A673 (cell line): Measurements from ENCODE around the gene POLR3G. TPM values are rescaled to one million over a fixed set of nuclear protein-coding genes. Genes with fewer than 3 reads are reported as not detected.

Source experiments
- BruUV-seq: library from RNA; stranded (reverse); fragments of 400-500 nt; replicated peaks from 2 replicates; lab custom pipeline; 2021; lab: Mats Ljungman, UMichigan
- CTCF ChIA-PET: fragments of 300-600 bp; sonication (Branson Sonifier 250); formaldehyde crosslinking; loops from one replicate; lab custom pipeline; 2022; ENCODE audit warnings: antibody characterized with exemption; lab: Charles Lee
- POLR2A ChIA-PET: fragments of 300-600 bp; sonication (Branson Sonifier 250); formaldehyde crosslinking; loops from one replicate; lab custom pipeline; 2022; ENCODE audit warnings: antibody characterized with exemption; ENCODE audit not compliant: low non-redundant PET; lab: Charles Lee
- DNase-seq: peaks from one replicate; pipeline ENCODE4 v3.0.0-alpha.2; 2015; ENCODE audit warnings: low spot score
- H3K27ac ChIP-seq: fragments of 200-600 bp; sonication (generic); 2 replicates; pipeline ENCODE4 v1.5.1; 2016; ENCODE audit warnings: mixed run types, low read depth, mild to moderate bottlenecking, mixed read lengths, antibody characterized with exemption, low read length; ENCODE audit not compliant: poor library complexity, severe bottlenecking
- H3K27me3 ChIP-seq: fragments of 200-600 bp; sonication (generic); replicated peaks from 2 replicates; pipeline ENCODE4 v1.6.1; 2017; ENCODE audit warnings: mixed run types, low read depth, mild to moderate bottlenecking, mixed read lengths, antibody characterized with exemption, low read length; ENCODE audit not compliant: insufficient read depth, poor library complexity
- H3K36me3 ChIP-seq: fragments of 200-600 bp; sonication (generic); 2 replicates; pipeline ENCODE4 v1.6.1; 2016; ENCODE audit warnings: mixed run types, mild to moderate bottlenecking, mixed read lengths, antibody characterized with exemption, low read length; ENCODE audit not compliant: insufficient read depth, poor library complexity, severe bottlenecking
- H3K4me1 ChIP-seq: fragments of 200-600 bp; sonication (generic); 2 replicates; pipeline ENCODE4 v1.6.1; 2017; ENCODE audit warnings: mixed run types, mild to moderate bottlenecking, mixed read lengths, antibody characterized with exemption, low read length; ENCODE audit not compliant: insufficient read depth, poor library complexity, severe bottlenecking
- H3K4me3 ChIP-seq: fragments of 200-600 bp; sonication (generic); 2 replicates; pipeline ENCODE4 v1.5.1; 2016; ENCODE audit warnings: low read depth, mixed run types, mild to moderate bottlenecking, mixed read lengths, low read length; ENCODE audit not compliant: poor library complexity, severe bottlenecking
- H3K9me3 ChIP-seq: fragments of 200-600 bp; sonication (generic); 2 replicates; pipeline ENCODE4 v1.6.1; 2016; ENCODE audit warnings: mixed run types, low read depth, mild to moderate bottlenecking, mixed read lengths, antibody characterized with exemption, low read length; ENCODE audit not compliant: poor library complexity, severe bottlenecking
- EZH2 ChIP-seq: fragments of 200-600 bp; sonication (generic); IDR thresholded peaks from 2 replicates; pipeline ENCODE4 v1.6.1; 2017; ENCODE audit warnings: borderline replicate concordance, low read depth, mild to moderate bottlenecking, mixed read lengths, antibody characterized with exemption, low read length; ENCODE audit not compliant: poor library complexity, severe bottlenecking
- intact Hi-C: fragments of 100-400 bp; cut with micrococcal nuclease; formaldehyde crosslinking; loops from one replicate; pipeline ENCODE4 v1.10.0; 2022; ENCODE audit not compliant: unreplicated experiment
- total RNA-seq: library from RNA; stranded (reverse); gene quantifications from 2 replicates; pipeline ENCODE4 v1.2.3, GENCODE V29; 2021
- TF ChIP-seq, protein P1 (sequence below): fragments of 300-800, 200-600 bp; sonication (generic); conservative IDR thresholded peaks from 2 replicates; pipeline ENCODE4 v1.5.1; 2017; ENCODE audit warnings: low read depth, mild to moderate bottlenecking, antibody characterized with exemption, low read length, moderate library complexity, mixed read lengths

The POLR3G gene
- total RNA-seq, 1 experiment from 2014 or later, result 10.6 TPM

DNA sequence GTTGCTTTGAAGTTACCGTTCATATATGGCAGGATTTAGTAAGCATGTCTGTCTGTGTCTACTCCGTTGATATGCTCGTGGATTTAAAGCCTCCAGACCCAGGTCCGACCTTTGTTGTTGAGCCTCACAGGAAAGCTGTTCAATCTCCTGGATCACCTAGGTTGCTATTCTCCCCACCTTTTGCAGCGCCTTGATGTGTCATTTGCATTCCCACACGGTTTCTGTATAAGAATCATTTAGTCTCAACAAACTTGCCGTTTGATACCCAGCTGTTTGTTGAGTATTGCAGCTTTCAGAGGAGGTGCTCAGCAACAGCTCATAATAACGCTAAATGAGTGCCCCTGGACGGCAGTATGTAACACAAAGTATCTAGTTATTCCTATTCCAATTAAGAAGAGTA is 82.7 kb downstream of the POLR3G start:
- H3K27me3 ChIP-seq, result peaks cover 32% of the 10 kb centered on the region
- no peaks in the 10 kb centered on the region for H3K4me1 ChIP-seq
- intact Hi-C loops, result no loop called here
- ChIA-PET POLR2A (no interaction called here), CTCF (no interaction called here)
- H3K9me3 ChIP-seq, result no peaks in the 10 kb centered on the region
- BruUV-seq, result no TSS peak
- no peak for TF ChIP-seq EZH2
- no peak overlapping the region for H3K4me3 ChIP-seq
- DNase-seq, result no peak
- H3K27ac ChIP-seq, result no peak overlapping the region
- no peaks in the 10 kb centered on the region for H3K36me3 ChIP-seq

GRCh38 chr5:90557871-90558270 is 83.2 kb downstream of the POLR3G start:
- H3K4me1 ChIP-seq, result no peaks in the 10 kb centered on the region
- BruUV-seq, result no TSS peak
- H3K27me3 ChIP-seq, result peaks cover 32% of the 10 kb centered on the region
- intact Hi-C loops, result no loop called here
- no peaks in the 10 kb centered on the region for H3K36me3 ChIP-seq
- ChIA-PET CTCF (no interaction called here), POLR2A (no interaction called here)
- TF ChIP-seq EZH2, result no peak
- TF ChIP-seq, protein P1, sequence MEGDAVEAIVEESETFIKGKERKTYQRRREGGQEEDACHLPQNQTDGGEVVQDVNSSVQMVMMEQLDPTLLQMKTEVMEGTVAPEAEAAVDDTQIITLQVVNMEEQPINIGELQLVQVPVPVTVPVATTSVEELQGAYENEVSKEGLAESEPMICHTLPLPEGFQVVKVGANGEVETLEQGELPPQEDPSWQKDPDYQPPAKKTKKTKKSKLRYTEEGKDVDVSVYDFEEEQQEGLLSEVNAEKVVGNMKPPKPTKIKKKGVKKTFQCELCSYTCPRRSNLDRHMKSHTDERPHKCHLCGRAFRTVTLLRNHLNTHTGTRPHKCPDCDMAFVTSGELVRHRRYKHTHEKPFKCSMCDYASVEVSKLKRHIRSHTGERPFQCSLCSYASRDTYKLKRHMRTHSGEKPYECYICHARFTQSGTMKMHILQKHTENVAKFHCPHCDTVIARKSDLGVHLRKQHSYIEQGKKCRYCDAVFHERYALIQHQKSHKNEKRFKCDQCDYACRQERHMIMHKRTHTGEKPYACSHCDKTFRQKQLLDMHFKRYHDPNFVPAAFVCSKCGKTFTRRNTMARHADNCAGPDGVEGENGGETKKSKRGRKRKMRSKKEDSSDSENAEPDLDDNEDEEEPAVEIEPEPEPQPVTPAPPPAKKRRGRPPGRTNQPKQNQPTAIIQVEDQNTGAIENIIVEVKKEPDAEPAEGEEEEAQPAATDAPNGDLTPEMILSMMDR, result no peak
- H3K4me3 ChIP-seq, result peak overlapping the region; percentile 40
- no peak overlapping the region for H3K27ac ChIP-seq
- no peak for DNase-seq
- H3K9me3 ChIP-seq, result no peaks in the 10 kb centered on the region

DNA sequence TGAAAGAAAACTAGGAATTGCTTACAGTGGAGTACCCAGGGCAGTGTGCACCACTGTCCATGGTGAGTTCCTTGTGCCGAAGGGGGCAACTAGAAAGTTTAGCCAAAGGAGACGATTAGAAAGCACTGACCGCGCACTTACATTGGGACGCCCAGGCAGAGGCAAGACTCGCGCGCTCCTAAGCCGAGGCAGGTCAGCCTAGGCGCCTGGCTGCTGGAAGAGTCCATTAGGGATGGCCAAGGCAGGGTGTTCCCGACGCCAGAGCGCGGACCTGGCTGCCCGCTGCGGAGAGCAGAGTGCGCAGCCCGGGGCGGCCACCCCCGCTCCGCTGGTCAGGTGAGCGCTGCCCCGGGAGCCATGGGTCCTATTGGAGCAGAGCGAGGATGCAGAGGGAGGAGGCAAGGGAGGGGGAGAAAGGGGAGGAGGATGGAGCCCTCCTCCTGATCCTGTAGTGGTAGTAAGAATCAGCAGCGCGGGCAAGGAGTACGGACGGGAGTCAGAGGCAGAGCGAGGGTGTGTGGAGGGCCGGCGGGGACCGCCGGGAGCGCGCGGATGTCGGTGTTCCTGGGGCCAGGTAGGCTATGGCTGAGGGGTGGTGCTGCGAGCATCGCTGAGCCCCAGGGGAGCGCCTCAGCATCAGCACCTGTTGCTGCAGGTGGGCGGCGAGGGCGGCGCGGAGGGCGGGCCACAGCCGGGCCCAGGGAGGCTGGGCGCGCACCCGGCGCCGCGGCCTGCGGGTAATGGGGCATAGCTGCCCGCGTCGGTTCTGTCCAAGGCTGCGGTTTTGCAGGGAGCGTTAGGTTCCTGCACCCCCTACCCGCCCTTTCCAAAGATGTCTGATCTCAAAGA is 83.9 kb downstream of the POLR3G start, which contains the start of gene ADGRV1:
Gene ADGRV1, plus strand, starts transcription at position 454 of the 849 bp plus-strand sequence. Its CDS starts 99 bp downstream, at position 553.
- Histone ChIP-seq H3K4me1 (no peaks in the 10 kb centered on the region), H3K27ac (no peak within 1 kb of the TSS), H3K27me3 (peaks cover 32% of the 10 kb centered on the region), H3K36me3 (no peaks in the 10 kb centered on the region), H3K9me3 (no peaks in the 10 kb centered on the region), H3K4me3 (peak within 1 kb of the TSS; percentile 40)
- CTCF ChIA-PET, result no interaction called here
- peak; percentile 77 for DNase-seq
- TF ChIP-seq, protein P1, result no peak
- TF ChIP-seq EZH2, result peak; percentile 66
- intact Hi-C loops, result no loop called here
- BruUV-seq, result no TSS peak
- POLR2A ChIA-PET, result no interaction called here

DNA sequence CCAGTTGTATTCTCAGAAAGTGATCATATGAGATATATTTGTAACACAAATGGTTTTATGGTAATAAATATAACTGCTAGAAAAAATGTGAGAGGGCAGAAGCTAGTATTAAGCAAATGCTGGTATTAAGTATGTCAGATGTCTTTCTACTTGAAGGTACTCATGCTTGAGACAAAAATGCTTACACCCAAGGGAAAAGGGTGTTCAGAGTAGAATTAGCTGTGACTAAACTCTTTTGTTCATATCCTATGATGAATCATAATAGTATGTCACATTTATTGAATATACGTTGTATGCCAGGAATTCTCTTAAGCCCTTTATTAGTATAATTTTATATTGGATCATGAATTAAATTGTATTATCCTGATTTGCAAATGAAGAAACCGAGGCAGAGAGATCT is 86.1 kb downstream of the POLR3G start:
- DNase-seq, result peak; percentile 53
- ChIA-PET POLR2A (no interaction called here), CTCF (no interaction called here)
- Histone ChIP-seq H3K27ac (no peak overlapping the region), H3K36me3 (no peaks in the 10 kb centered on the region), H3K4me3 (no peak overlapping the region), H3K9me3 (no peaks in the 10 kb centered on the region), H3K4me1 (no peaks in the 10 kb centered on the region), H3K27me3 (peaks cover 30% of the 10 kb centered on the region)
- TF ChIP-seq, protein P1, result no peak
- no peak for TF ChIP-seq EZH2
- BruUV-seq, result no TSS peak
- intact Hi-C loops, result no loop called here
